Type B pancreatic cell (in vitro differentiated cells): Measurements from ENCODE around the gene ZBTB33. TPM values are rescaled to one million over a fixed set of nuclear protein-coding genes. Genes with fewer than 3 reads are reported as not detected.
A peak's percentile ranks its signal among the peaks of the same experiment; 100 is the strongest.

Experiments
- DNase-seq: peaks from one replicate; pipeline ENCODE4 v3.0.0; 2021; ENCODE audit warnings: mixed read lengths; ENCODE audit not compliant: unreplicated experiment; ENCODE audit errors: extremely low spot score
- H3K27ac Mint-ChIP-seq: 2 replicates; pipeline ENCODE4 v1.8.0; 2021; ENCODE audit warnings: mild to moderate bottlenecking, mixed read lengths
- H3K27me3 Mint-ChIP-seq: 2 replicates; pipeline ENCODE4 v1.8.0; 2021; ENCODE audit warnings: mixed read lengths
- H3K36me3 Mint-ChIP-seq: 2 replicates; pipeline ENCODE4 v1.8.0; 2021; ENCODE audit warnings: mixed read lengths
- H3K4me1 Mint-ChIP-seq: one replicate; pipeline ENCODE4 v1.8.0; 2021; ENCODE audit warnings: mixed read lengths; ENCODE audit not compliant: unreplicated experiment
- H3K4me3 Mint-ChIP-seq: 2 replicates; pipeline ENCODE4 v1.8.0; 2021; ENCODE audit warnings: mild to moderate bottlenecking, mixed read lengths
- H3K9me3 Mint-ChIP-seq: 2 replicates; pipeline ENCODE4 v1.8.0; 2021; ENCODE audit warnings: mixed read lengths
- long read RNA-seq: library from polyadenylated mRNA; unstranded; transcript quantifications from one replicate; pipeline ENCODE4 v2.0.0, GENCODE V29; 2020
- total RNA-seq: library from RNA; stranded (reverse); gene quantifications from 2 replicates; pipeline ENCODE4 v1.2.1, GENCODE V29; 2021; ENCODE audit warnings: low replicate concordance
- TF ChIP-seq, protein P1 (sequence below): fragments of 200-600 bp; sonication (generic); conservative IDR thresholded peaks from 2 replicates; pipeline ENCODE4 v1.5.0; 2021; ENCODE audit warnings: antibody characterized with exemption, mild to moderate bottlenecking

The ZBTB33 gene, protein sequence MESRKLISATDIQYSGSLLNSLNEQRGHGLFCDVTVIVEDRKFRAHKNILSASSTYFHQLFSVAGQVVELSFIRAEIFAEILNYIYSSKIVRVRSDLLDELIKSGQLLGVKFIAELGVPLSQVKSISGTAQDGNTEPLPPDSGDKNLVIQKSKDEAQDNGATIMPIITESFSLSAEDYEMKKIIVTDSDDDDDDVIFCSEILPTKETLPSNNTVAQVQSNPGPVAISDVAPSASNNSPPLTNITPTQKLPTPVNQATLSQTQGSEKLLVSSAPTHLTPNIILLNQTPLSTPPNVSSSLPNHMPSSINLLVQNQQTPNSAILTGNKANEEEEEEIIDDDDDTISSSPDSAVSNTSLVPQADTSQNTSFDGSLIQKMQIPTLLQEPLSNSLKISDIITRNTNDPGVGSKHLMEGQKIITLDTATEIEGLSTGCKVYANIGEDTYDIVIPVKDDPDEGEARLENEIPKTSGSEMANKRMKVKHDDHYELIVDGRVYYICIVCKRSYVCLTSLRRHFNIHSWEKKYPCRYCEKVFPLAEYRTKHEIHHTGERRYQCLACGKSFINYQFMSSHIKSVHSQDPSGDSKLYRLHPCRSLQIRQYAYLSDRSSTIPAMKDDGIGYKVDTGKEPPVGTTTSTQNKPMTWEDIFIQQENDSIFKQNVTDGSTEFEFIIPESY
- total RNA-seq = 25.7 and 27.8 TPM in 2 replicates
- long read RNA-seq, full-length matches to known transcripts = 5 of 9 reads
- long read RNA-seq, partial matches to known transcripts = 0 of 9 reads
- long read RNA-seq, other reads (novel, unspliced or antisense) = 4 of 9 reads

DNA sequence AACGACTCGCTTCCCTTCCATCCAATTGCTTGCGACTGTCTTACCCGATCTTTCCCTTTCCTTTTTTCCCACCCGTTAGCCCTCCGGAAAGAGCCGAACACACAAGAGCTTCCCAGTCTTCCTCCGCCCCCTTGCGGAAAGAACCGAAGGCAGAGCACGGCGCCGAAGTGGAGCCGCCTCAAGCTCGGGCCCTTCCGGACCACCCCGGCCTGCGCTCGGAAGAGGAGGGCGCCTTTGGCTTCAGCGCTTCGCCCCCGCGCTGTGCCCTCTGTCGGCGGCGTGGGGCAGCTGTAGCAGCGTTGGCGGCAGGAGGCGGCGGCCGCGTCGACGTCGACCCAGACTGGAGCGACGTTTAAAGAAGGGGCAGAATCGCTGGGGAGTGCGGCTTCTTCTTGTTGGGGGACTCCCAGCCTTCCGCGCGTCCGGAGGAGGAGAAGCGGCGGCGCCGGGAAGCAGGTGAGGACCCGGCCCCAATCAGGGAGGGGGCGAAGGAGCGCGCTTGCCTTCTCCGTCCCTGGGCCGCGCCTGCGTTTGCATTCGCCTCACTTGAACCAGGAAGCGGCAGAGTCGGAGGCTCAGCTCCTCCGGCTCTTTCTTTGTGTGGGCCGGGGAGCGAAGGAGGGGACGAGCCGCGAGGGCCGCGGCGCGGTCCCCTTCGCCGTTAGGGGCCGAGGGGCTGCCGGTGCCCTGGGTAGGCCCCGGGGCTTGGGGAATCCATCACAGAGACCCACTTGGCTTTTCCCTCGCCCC lies at the start of gene ZBTB33:
TSS of gene ZBTB33 (plus strand) at position 291 of the 750 bp plus-strand sequence. CDS start 2,604 bp downstream, outside the sequence.
- Mint-ChIP-seq H3K27me3 (peaks cover 17% of the 10 kb centered on the region), H3K27ac (peak within 1 kb of the TSS; percentile 97), H3K4me1 (peaks cover 5% of the 10 kb centered on the region), H3K36me3 (peaks cover 10% of the 10 kb centered on the region), H3K9me3 (no peaks in the 10 kb centered on the region), H3K4me3 (peak within 1 kb of the TSS; percentile 97)
- TF ChIP-seq, protein P1, sequence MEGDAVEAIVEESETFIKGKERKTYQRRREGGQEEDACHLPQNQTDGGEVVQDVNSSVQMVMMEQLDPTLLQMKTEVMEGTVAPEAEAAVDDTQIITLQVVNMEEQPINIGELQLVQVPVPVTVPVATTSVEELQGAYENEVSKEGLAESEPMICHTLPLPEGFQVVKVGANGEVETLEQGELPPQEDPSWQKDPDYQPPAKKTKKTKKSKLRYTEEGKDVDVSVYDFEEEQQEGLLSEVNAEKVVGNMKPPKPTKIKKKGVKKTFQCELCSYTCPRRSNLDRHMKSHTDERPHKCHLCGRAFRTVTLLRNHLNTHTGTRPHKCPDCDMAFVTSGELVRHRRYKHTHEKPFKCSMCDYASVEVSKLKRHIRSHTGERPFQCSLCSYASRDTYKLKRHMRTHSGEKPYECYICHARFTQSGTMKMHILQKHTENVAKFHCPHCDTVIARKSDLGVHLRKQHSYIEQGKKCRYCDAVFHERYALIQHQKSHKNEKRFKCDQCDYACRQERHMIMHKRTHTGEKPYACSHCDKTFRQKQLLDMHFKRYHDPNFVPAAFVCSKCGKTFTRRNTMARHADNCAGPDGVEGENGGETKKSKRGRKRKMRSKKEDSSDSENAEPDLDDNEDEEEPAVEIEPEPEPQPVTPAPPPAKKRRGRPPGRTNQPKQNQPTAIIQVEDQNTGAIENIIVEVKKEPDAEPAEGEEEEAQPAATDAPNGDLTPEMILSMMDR = peak; percentile 74
- peak; percentile 90 for DNase-seq

DNA sequence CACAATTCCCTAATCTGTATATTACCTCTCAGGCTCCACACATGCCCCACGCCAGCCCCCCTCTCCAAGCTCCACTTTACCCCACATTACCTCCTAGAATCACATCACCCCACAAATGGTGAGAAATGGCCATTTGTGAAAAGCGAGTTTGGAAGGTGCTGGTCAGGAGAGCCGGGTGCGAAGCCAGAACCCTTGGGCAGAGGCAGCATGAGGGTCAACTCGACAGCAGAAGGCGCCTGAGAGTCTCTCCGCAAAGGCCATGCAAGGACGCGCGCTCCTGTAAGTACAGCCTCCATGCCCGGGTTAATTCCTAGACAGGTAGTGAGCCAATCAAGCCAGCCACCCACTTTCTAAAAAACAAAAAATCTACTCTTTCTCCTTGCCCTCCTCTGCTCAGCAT lies 49.8 kb upstream of the ZBTB33 start:
- TF ChIP-seq, protein P1 = no peak
- Mint-ChIP-seq H3K27ac (no peak overlapping the region), H3K27me3 (no peaks in the 10 kb centered on the region), H3K36me3 (no peaks in the 10 kb centered on the region), H3K9me3 (no peaks in the 10 kb centered on the region), H3K4me3 (no peak overlapping the region), H3K4me1 (no peaks in the 10 kb centered on the region)
- no peak for DNase-seq

DNA sequence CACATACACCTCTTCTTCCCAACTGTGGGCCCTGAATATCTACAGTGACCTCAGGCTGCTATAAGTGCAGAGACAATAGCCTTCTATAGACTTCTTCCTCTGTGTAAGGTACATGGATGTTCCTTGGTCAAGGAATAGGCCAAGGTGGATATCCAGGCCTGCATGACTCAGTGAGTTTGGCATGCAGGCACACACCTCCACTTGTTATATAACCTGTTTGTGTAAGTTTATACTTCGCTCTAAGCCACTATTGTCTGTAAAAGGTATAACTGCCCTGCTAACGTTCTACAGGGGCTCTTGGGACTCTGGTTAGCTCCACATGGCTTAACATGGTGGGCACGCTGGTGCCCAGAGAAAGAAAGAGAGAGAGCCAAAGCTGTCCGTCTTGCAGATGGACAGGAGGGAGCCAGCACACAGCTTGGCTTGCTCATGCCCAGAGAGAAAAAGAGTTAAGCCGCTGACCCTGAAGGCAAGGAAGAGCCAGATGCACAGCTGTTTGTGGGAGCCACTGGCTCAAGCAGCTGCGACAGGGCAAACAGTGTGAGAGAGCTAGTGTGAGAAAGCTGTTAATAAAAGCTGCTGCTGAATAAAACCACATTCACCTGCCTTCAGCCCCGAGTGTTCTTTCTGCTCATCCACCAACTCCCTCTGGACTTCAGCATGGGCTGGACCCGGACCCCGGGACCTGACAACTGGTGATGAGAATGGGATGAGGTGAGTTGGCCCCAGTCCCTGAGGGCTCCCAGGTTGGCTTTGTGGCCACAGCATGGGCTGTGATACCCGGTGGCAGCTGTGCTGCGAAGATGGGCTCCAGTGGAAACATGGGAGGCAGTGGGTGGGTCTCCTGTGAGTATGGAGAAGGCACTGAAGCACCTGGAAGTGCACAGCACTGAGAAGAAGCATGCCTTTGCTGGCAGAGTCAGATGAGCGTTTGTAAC lies 44.5 kb upstream of the ZBTB33 start:
- Mint-ChIP-seq H3K27ac (no peak overlapping the region), H3K27me3 (no peaks in the 10 kb centered on the region), H3K4me3 (no peak overlapping the region), H3K36me3 (no peaks in the 10 kb centered on the region), H3K9me3 (no peaks in the 10 kb centered on the region), H3K4me1 (no peaks in the 10 kb centered on the region)
- TF ChIP-seq, protein P1 = no peak
- no peak for DNase-seq

DNA sequence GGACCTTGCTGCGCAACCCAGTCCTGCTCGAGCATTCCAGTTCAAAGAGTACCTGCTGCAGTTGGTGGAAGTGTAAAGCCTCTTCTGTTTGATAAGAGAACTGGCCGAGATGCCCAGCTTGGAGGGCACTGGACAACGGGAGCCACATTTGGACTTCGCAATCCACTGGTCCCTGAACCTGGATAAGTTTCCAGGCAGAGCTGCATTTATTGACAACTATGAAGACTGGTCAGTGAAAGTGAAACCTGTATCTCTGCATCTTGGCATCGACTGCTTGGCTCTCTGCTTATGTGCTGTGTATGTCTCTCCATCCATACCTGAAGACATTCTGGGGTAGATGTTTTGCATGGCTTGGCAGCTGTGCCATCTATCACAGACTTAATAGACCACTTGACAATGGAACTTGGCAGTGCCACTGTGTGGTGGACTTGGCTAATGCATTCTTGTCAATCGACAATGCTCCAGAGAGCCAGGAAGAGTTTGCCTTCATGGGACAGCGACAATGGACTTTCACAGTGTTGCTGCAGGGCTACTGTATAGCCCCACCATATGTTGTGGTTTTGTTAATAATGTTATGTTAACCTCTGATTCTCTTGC lies 43.5 kb upstream of the ZBTB33 start:
- Mint-ChIP-seq H3K4me3 (no peak overlapping the region), H3K36me3 (no peaks in the 10 kb centered on the region), H3K4me1 (no peaks in the 10 kb centered on the region), H3K27ac (no peak overlapping the region), H3K27me3 (no peaks in the 10 kb centered on the region), H3K9me3 (no peaks in the 10 kb centered on the region)
- TF ChIP-seq, protein P1 = no peak
- no peak for DNase-seq
